Heart right ventricle (tissue), 16 donors: ENCODE results near the gene KCNA5. TPM values are rescaled to one million over a fixed set of nuclear protein-coding genes. Genes with fewer than 3 reads are reported as not detected.

Experiments
- ATAC-seq, 8 donors: fragments of 200-7000 bp; cut with Tn5 transposase; one replicate each; pipeline ENCODE4 v1.9.1; 2020; ENCODE audit warnings: mild to moderate bottlenecking in 8 of 8, moderate library complexity in 8 of 8, moderate number of reproducible peaks in 1 of 8
- DNase-seq, 2 donors: peaks; one replicate each; pipeline ENCODE4 v3.0.0-alpha.2; 2020
- H3K27ac ChIP-seq, 10 donors: fragments of 200-600 bp; sonication (generic) in 2 of 10; one replicate each; pipeline versions ENCODE4 v1.5.0 to v1.8.0; 2020 to 2022; ENCODE audit warnings: mild to moderate bottlenecking in 3 of 10
- H3K27me3 ChIP-seq, 7 donors: fragments of 200-600 bp; one replicate each; pipeline ENCODE4 v1.8.0; 2021 to 2022; ENCODE audit warnings: mild to moderate bottlenecking in 2 of 7
- H3K36me3 ChIP-seq, 9 donors: fragments of 200-600 bp; sonication (generic) in 1 of 9; one replicate each; pipeline versions ENCODE4 v1.5.0 to v1.8.0; 2020 to 2022; ENCODE audit warnings: mild to moderate bottlenecking in 2 of 9
- H3K4me1 ChIP-seq, 9 donors: fragments of 200-600 bp; sonication (generic) in 1 of 9; one replicate each; pipeline versions ENCODE4 v1.5.0 to v1.8.0; 2020 to 2022; ENCODE audit warnings: mild to moderate bottlenecking in 4 of 9
- H3K4me3 ChIP-seq, 10 donors: fragments of 200-600 bp; sonication (generic) in 2 of 10; one replicate each; pipeline versions ENCODE4 v1.5.0 to v1.8.0; 2020 to 2022; ENCODE audit warnings: mild to moderate bottlenecking in 7 of 10, moderate library complexity in 2 of 10
- H3K9me3 ChIP-seq, 11 donors: fragments of 200-600 bp in 10 of 11; sonication (generic) in 2 of 11; one replicate each; pipeline versions ENCODE4 v1.5.0 to v1.8.0; 2013 to 2022; ENCODE audit warnings: mild to moderate bottlenecking in 2 of 11, control low read depth in 1 of 11, moderate library complexity in 1 of 11
- WGBS, 2 donors: extraction: QIAGEN DNeasy Blood & Tissue Kit; methylation state at CpG; one replicate each; pipeline ENCODE4 v1.1.7; 2013; ENCODE audit warnings: inconsistent platforms in 1 of 2; 5-methylcytosine and 5-hydroxymethylcytosine counted together
- intact Hi-C, 10 donors: fragments of 100-400 bp; cut with DNase I; formaldehyde crosslinking; loops; one replicate each; pipeline versions ENCODE4 v1.11.1 to v1.14.2; 2022
- polyA plus RNA-seq, 2 donors: library from polyadenylated mRNA; stranded (reverse); fragments of 200-250 nt; gene quantifications; one replicate each; pipeline ENCODE4 v1.2.3, GENCODE V29; 2013
- total RNA-seq, 10 donors: library from RNA; stranded (reverse); fragmentation: NEBNext Ultra II Directional in 3 of 10; extraction: Animal tissue kit (Norgen Biotek cat#: 25700) in 3 of 10; gene quantifications; one replicate each; pipeline versions ENCODE4 v1.2.1 to v1.2.4, GENCODE V29; 2021 to 2023
- TF ChIP-seq, protein P1 (sequence below), 9 donors: fragments of 200-600 bp; sonication (generic) in 2 of 9; IDR thresholded peaks; one replicate each; pipeline versions ENCODE4 v1.5.0 to v1.8.0; 2021 to 2022; ENCODE audit warnings: antibody characterized with exemption in 9 of 9, mild to moderate bottlenecking in 5 of 9, moderate library complexity in 1 of 9
- donor health status: Arrhythmogenic right ventricular cardiomyopathy.
- donor health status: ischemic (EF 13 %, LVEDD 7.1; RV severe dilation, severe dysfunction).
- donor health status: healthy with polysubstance abuse.
- donor health status: DM: no; HTN: yes; CAD: no.
- donor health status: DM: no; HTN: no; CAD: no.
- donor health status: ischemic (EF 25% LVEDD 6.9; RV normal size, moderate dysfunction).
- donor health status: ischemic (EF 25% LVEDD 5.7; RV mildly dilated, moderate dysfunction).
- donor health status: healthy.
- donor health status: DM: yes; HTN: yes; CAD: no.
- donor health status: Ischemic cardiomyopathy.
- donor health status: ischemic (EF 35%, LVEDD 5.7; RV mildly dilated, moderate dysfunction).
- donor health status: nonischemic (EF 11% LVEDD 7.7; RV severe dilation, severe dysfunction).
- donor health status: DM: yes; HTN: yes; CAD: no.
- donor health status: PGD.
- donor health status: ischemic (EF 29% LVEDD 5.4; RV normal size, mild dysfunction).
- donor health status: nonischemic (EF 23%, LVEDD 6.1; RV moderate dilation, normal function).

The KCNA5 gene
- total and polyA plus RNA-seq, 12 donors: 1.4 to 5.8 (median 2.8) TPM

DNA sequence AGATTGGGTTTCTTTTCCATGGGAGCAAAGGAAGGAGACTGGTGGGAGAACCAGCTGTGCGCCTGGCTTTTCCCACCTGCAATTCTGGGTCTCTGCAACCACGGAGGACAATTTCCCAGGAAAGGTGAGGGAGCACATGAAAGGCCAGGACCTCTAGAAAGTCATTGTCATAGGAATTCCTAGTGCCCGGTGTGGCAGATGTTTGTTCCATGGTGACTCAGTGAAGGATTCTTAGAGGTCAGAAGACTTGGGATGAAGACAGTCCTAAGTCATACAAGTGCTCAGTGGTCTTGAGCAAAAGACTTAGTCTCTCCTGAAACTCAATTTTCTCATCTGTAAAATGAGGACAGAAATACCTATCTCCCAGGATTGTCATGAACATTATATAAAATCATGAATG is 51.3 kb downstream of the KCNA5 start:
- no peaks in the 10 kb centered on the region for H3K36me3 ChIP-seq
- H3K4me1 ChIP-seq: no peaks in the 10 kb centered on the region
- WGBS, 2 donors: 75 to 81% methylated on average over 3 of the region's 3 CpGs
- DNase-seq (no peak), ATAC-seq (no peak)
- H3K9me3 ChIP-seq: no peaks in the 10 kb centered on the region
- no peak overlapping the region for H3K4me3 ChIP-seq
- H3K27ac ChIP-seq: no peak overlapping the region
- TF ChIP-seq, protein P1, sequence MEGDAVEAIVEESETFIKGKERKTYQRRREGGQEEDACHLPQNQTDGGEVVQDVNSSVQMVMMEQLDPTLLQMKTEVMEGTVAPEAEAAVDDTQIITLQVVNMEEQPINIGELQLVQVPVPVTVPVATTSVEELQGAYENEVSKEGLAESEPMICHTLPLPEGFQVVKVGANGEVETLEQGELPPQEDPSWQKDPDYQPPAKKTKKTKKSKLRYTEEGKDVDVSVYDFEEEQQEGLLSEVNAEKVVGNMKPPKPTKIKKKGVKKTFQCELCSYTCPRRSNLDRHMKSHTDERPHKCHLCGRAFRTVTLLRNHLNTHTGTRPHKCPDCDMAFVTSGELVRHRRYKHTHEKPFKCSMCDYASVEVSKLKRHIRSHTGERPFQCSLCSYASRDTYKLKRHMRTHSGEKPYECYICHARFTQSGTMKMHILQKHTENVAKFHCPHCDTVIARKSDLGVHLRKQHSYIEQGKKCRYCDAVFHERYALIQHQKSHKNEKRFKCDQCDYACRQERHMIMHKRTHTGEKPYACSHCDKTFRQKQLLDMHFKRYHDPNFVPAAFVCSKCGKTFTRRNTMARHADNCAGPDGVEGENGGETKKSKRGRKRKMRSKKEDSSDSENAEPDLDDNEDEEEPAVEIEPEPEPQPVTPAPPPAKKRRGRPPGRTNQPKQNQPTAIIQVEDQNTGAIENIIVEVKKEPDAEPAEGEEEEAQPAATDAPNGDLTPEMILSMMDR (IDR thresholded peaks at IDR 0.05): no peak
- intact Hi-C loops: loop anchor here in 5 of 10 donors (5.0 to 10.0 kb wide), 2 partner anchors 347 to 350 kb away; no protein-coding TSS in a partner anchor
- H3K27me3 ChIP-seq: peaks cover 0 to 33% (median 18%) of the 10 kb centered on the region in 7 donors

Other genes with a start within 250 kb of the KCNA5 start
- under 1 TPM in 1 of 10 donors, not detected in 9; 0.22 TPM for gene KCNA1, start 134.0 kb upstream of the KCNA5 start, total RNA-seq
- gene KCNA1, start 134.0 kb upstream of the KCNA5 start, polyA plus RNA-seq: not detected